HG03342 (cell line): Measurements from ENCODE around the gene SUGT1.
"Not testable (repeated sequence)": the region's sequence is repeated elsewhere in the genome, so short reads cannot be mapped to it uniquely, and the experiment has no call there.

Experiments
- ATAC-seq: cut with Tn5 transposase; IDR thresholded peaks from one replicate; pipeline ENCODE4 v1.9.1; 2021; ENCODE audit warnings: mild to moderate bottlenecking, moderate library complexity; ENCODE audit not compliant: unreplicated experiment

Gene SUGT1

GRCh38 chr13:52652196-52652979, at the start of gene SUGT1:
TSS of gene SUGT1 (plus strand) at chr13:52652836. CDS start at chr13:52652921, 85 bp downstream.
- ATAC-seq = peak; percentile 94

- not testable (repeated sequence) for ATAC-seq
These were observed 49.3 kb upstream of the SUGT1 start for GRCh38 chr13:52603316-52603715.

- not testable (repeated sequence) for ATAC-seq
These were observed 46.5 kb upstream of the SUGT1 start for GRCh38 chr13:52606126-52606525.

DNA sequence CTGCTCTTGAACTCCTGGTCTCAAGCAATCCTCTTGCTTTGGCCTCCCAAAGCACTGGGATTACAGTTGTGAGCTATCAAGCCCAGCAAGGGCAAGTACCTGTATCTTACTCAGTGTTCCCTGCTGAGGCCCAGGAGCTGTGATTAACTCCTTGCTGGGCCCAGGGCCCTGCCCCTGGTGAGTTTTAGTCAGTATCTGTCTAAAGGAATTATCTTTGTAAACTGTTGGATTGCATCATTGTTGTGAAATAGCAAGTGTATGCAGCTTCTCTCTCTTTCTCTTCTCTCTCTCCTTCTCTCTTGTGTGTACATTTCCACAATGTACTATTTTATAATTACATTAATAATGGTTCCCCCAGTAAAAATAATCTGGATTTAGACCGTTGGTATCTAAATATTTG, 45.8 kb upstream of the SUGT1 start:
- not testable (repeated sequence) for ATAC-seq

DNA sequence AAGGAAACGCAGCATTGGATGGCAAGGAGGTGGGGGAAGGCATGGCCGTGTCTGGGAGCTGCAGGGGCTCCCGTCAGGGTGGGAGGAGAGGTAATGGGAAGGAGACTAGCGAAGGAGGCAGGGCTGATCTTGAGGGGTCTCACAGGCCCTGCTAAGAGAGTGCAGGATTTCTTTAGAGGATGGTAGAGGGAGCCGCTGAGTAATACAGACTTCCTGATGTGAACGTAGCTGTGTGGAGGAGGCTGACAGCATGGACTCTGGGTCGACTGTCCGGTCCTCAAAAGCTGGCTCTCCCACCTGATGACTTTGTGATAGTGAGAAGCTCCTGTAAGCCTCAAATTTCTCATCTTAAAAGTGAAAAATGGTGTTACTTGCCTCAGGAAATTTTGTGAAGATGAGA, 44.5 kb upstream of the SUGT1 start:
- ATAC-seq = not testable (repeated sequence)

DNA sequence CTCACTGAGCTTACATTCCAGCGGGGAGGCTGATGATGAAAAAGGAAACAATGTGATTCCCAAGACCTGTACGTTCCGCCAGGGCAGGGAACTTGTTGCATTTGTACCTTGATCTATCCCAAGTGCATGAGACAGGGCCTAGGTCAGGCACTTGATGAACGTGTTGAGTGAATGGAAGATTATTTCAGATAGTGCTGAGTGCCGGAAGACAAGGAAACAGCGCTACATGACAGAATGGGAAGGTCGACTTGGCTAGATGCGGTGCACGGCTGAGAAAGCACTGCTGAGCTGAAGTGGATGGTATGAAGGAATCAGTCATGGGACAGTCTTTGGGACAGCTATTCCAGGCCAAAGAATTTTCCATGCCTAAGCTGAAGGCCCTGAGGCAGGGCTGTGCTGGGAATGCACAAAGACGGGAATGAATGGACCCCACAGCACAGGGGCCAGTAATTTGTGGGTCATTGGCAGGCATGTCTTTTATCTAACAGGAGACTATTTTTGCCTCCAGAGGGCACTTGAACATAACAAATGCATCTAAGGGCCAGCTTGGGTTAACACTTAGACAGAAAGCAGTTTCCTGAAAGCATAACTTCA, 43.5 kb upstream of the SUGT1 start:
- ATAC-seq = peak; percentile 64

GRCh38 chr13:52610158-52610557, 42.5 kb upstream of the SUGT1 start:
- ATAC-seq = not testable (repeated sequence)

DNA sequence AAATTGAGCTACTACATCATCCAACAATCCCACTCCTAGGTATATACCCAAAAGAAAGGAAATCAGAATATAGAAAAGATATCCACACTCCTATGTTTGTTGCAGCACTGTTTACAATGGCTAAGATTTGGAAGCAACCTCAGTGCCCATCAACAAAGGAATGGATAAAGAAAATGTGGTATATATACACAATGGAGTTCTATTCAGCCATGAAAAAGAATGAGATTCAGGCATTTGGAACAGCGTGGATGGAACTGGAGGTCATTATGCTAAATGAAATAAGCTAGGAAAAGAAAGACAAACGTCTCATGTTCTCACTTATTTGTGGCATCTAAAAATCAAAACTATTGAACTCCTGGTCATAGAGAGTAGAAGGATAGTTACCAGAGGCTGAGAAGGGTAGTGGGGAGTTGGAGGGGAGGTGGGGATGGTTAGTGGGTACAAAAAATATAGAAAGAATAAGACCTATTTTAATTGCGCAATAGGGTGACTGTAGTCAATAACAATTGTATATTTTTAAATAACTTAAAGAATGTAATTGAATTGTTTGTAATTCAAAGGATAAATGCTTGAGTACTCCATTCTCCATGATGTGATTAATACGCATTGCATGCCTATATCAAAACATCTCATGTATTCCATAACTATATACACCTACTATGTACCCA, 37.4 kb upstream of the SUGT1 start:
- no peak for ATAC-seq

DNA sequence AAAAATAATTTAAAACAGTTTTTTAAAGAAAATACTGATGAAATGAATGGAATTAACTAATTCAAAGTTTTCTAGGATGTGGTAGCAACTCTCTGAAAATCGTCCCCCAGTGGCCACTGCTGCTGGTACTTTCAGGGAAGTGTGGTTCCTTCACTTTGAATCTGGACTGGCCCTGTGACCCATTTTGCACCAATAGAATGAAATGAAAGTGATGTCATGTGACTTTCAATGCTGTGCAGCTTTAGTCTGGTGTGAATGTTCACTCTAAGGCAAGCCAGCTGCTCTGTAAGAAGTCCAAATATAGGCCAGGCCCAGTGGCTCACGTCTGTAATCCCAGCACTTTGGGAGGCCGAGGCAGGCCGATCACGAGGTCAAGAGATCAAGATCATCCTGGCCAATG, 36.8 kb upstream of the SUGT1 start:
- peak; percentile 28 for ATAC-seq

DNA sequence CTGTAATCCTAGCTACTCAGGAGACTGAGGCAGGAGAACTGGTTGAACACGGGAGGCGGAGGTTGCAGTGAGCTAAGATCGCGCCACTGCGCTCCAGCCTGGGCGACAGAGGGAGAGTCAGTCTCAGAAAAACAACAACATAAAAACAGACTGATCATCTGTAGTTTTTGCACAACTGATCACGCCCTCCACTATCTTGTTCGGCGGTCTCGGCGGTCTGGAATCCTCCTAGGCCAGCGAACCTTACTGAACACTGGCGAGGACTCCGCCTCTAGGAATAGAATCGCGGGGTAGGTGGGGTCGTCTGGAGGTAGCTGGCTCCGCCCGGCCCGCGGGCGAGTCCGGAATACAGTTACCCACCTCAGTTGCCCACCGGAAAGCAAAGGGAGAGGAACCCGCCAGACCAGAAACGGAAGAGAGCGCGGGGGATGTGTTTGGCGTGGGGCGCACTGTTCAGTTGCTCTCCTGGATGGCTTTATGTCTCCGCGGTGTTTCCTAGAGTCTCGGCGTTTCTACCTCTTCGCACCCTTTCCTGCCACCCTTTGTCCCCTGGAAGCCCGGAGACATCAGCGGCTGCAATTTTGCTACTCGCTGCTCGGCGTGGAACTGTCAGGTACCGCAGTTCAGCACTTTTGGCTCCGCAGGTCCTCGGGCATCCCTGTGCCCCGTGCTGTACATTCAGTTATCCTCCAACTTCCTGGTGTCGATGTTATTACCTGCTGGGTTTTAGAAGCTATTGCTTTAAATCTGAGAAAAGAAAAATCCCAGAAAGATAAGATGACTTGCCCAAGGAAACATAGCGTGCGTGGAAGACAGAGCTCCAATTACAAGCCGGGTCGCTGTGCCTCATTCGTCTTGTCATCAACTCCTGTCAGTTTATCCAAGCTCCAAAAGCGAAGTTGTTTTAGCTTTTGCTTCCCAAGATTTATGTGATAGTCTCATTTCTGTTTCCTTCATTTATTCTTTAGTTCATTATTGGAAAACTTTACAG, 35.3 kb upstream of the SUGT1 start:
- peak; percentile 94 for ATAC-seq

DNA sequence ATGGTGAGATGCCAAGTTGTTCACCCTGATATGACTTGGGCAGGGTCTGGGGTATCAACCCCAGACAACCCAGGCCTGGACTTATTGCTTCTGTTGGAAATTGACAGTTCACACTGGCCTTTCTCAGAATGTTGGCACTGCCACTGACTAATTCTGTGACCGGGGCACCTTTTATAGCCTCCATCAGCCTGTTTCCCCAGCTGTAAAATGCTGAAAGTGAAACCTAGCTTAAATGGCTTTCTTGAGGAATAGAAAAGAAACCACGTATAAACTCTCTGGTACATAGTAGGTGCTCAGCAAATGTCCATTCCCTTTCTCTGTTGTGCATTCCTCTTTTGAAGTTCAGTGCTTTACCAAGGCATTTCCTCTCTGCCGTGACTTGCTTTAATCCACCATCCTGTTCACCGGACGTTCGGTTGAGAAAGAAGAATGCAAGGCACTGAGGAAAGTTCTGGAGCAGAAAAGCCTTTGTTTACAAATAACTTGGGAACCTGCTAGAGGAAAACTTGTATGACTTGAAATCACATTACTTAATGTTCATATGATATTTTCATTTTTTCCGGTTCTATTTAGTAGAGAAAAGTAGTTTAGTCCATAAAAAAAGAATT, 21.4 kb upstream of the SUGT1 start:
- ATAC-seq = peak; percentile 67

GRCh38 chr13:52638666-52639328, 13.8 kb upstream of the SUGT1 start:
- ATAC-seq = no peak

DNA sequence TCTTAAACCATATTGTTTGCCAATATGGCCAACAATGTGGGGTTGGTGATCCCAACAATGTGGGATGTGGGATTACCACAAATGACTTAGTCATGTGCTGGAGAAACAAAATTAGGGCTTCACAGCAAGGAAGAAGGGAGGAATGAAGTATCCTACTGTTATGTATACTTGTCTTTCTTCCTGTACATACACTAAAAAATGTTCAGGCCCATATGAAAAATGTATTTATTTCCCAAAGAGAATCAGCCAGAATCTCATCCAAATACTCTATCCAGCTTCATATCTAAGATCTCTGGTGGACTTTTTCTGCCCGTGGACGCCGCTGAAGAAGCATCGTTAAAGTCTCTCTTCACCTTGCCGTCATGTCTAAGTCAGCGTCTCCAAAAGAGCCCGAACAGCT, 10.5 kb upstream of the SUGT1 start, which contains the start of gene HNRNPA1L2:
TSS of gene HNRNPA1L2 (plus strand) at position 301 of the 400 bp plus-strand sequence. CDS start at position 363, 62 bp downstream.
- no peak for ATAC-seq

GRCh38 chr13:52644108-52644507, 8.5 kb upstream of the SUGT1 start:
- ATAC-seq = no peak

DNA sequence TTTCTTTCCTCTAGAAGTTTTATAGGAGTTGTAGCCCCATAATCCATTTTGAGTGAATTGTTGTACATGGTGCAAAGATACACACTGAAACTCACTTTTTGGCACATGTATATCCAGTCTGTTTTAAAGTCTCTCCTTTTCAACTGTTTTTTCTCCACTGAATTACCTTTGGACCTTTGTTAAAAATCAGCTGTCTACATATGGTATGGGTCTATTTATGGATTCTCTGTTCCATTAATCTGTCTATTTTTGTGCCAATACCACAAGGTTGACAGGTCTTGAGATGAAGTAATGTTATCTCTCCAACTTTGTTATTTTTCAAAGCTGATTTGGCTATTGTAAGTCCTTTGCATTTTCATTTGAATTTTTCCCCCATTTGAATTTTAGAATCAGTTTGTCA, 5.7 kb upstream of the SUGT1 start:
- ATAC-seq = no peak

- no peak for ATAC-seq
These were observed 1.9 kb upstream of the SUGT1 start for GRCh38 chr13:52650731-52651130.

- ATAC-seq = peak; percentile 9
These were observed 790 bp upstream of the SUGT1 start for GRCh38 chr13:52651897-52652195.

- ATAC-seq = peak; percentile 31
These were observed 306 bp downstream of the SUGT1 start for GRCh38 chr13:52652980-52653303.

DNA sequence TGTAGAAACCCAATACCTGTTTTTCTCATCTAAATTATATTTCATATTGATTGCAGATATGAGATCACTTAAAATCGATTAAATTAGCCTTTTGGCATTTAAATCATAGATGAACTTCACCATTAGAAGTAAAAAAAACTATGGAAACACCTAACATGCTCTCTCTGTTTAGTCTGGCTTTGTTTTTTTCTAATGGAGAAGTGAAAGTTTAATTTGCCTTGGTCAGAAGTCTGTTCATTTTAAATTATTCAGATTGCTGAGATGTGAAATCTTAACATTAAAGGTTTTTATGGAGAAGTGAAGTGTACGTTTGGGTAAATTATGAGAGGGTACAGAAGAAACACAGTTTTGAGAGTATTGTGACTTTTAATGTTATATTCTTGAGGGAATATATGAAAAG, 6.7 kb downstream of the SUGT1 start:
- no peak for ATAC-seq

- no peak for ATAC-seq
These were observed 11.6 kb downstream of the SUGT1 start for GRCh38 chr13:52664272-52664671.
